ENCODE results near the gene TGM6.

DNA sequence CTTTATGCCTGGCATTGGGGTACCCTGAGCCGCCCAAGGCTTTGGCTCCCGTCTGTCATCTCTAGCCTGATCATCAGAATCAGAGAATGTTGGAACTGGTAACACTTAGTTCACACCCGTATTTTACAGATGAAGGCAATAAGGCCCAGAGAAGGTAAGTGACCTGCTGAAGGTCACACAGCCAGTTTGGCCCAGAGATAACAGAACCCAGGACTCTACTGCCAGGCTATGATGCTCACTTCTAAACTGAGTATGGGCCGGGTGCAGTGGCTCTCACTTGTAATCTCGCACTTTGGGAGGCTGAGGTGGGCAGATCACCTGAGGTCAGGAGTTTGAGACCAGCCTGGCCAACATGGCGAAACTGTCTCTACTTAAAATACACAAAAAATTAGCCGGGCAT, 1.8 kb upstream of the TGM6 start:
- TF ChIP-seq, protein P1, sequence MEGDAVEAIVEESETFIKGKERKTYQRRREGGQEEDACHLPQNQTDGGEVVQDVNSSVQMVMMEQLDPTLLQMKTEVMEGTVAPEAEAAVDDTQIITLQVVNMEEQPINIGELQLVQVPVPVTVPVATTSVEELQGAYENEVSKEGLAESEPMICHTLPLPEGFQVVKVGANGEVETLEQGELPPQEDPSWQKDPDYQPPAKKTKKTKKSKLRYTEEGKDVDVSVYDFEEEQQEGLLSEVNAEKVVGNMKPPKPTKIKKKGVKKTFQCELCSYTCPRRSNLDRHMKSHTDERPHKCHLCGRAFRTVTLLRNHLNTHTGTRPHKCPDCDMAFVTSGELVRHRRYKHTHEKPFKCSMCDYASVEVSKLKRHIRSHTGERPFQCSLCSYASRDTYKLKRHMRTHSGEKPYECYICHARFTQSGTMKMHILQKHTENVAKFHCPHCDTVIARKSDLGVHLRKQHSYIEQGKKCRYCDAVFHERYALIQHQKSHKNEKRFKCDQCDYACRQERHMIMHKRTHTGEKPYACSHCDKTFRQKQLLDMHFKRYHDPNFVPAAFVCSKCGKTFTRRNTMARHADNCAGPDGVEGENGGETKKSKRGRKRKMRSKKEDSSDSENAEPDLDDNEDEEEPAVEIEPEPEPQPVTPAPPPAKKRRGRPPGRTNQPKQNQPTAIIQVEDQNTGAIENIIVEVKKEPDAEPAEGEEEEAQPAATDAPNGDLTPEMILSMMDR (IDR thresholded peaks at IDR 0.05) = no peak
- no peak for TF ChIP-seq POLR2AphosphoS5 (IDR thresholded peaks at IDR 0.05)
- no peak for TF ChIP-seq POLR2A (IDR thresholded peaks at IDR 0.05)

All from breast epithelium (tissue), 3 donors.